HCT116 (cell line): ENCODE data around the gene STAC2. TPM values are rescaled to one million over a fixed set of nuclear protein-coding genes. Genes with fewer than 3 reads are reported as not detected.

ENCODE experiments used
- ATAC-seq: fragments of 200-7000 bp; cut with Tn5 transposase; 2 replicates; pipeline ENCODE4 v1.9.1; 2020; ENCODE audit warnings: mild to moderate bottlenecking, moderate library complexity
- BruUV-seq: library from RNA; stranded (reverse); fragments of 400-500 nt; replicated peaks from 2 replicates; lab custom pipeline; 2021; lab: Mats Ljungman, UMichigan
- CTCF ChIA-PET: fragments of 300-600 bp; sonication (Branson Sonifier 250); formaldehyde crosslinking; loops from one replicate; lab custom pipeline; 2021; ENCODE audit warnings: antibody characterized with exemption; lab: Charles Lee
- POLR2A ChIA-PET: fragments of 300-600, 350-600 bp; sonication (Branson Sonifier 250); formaldehyde crosslinking; loops from one replicate; lab custom pipeline; 2021; ENCODE audit warnings: antibody characterized with exemption; lab: Charles Lee
- RAD21 ChIA-PET, 2 experiments: fragments of 300-600 bp; sonication (Branson Sonifier 250); formaldehyde crosslinking; loops; one replicate each; lab custom pipeline; 2023; ENCODE audit warnings: low total read pairs in 2 of 2; ENCODE audit not compliant: uncharacterized antibody in 2 of 2, unreplicated experiment in 2 of 2, low non-redundant PET in 1 of 2; lab: Charles Lee
- DNase-seq: peaks from one replicate; pipeline ENCODE4 v3.0.0-alpha.2; 2010; ENCODE audit warnings: low read depth, low spot score
- H2AFZ ChIP-seq: fragments of 200-600 bp; shearing (Covaris generic), sonication (generic); 2 replicates; pipeline ENCODE4 v1.6.1; 2017; ENCODE audit warnings: low read depth, mixed run types, mixed read lengths, antibody characterized with exemption, low read length; ENCODE audit not compliant: poor library complexity, severe bottlenecking
- H3K27ac ChIP-seq: 2 replicates; pipeline ENCODE4 v1.5.1; 2012; ENCODE audit warnings: low read depth, low read length
- H3K27me3 ChIP-seq: fragments of 200-600 bp; sonication (generic); 2 replicates; pipeline ENCODE4 v1.6.1; 2016; ENCODE audit warnings: mixed run types, low read length, mixed read lengths; ENCODE audit not compliant: insufficient read depth
- H3K36me3 ChIP-seq, 2 experiments: fragments of 200-500 bp in 1 of 2; fragments of 200-600 bp in 1 of 2; sonication (Bioruptor generic) in 1 of 2; sonication (generic) in 1 of 2; 2 replicates each; pipeline versions ENCODE4 v1.5.1 to v1.6.1; 2014 to 2016; ENCODE audit warnings: low read length in 2 of 2, inconsistent platforms in 1 of 2, mixed read lengths in 1 of 2, mixed run types in 1 of 2; ENCODE audit not compliant: insufficient read depth in 2 of 2, control insufficient read depth in 1 of 2
- H3K4me1 ChIP-seq, 2 experiments: fragments of 200-600 bp in 1 of 2; sonication (generic) in 1 of 2; 2 replicates each; pipeline versions ENCODE4 v1.5.1 to v1.6.1; 2012 to 2017; ENCODE audit warnings: low read length in 2 of 2, inconsistent platforms in 1 of 2, mild to moderate bottlenecking in 1 of 2, mixed read lengths in 1 of 2, mixed run types in 1 of 2, moderate library complexity in 1 of 2; ENCODE audit not compliant: insufficient read depth in 2 of 2, control insufficient read depth in 1 of 2
- H3K4me2 ChIP-seq: fragments of 200-600 bp; sonication (generic); 2 replicates; pipeline ENCODE4 v1.6.1; 2017; ENCODE audit warnings: mixed run types, low read length, mixed read lengths
- H3K4me3 ChIP-seq, 2 experiments: fragments of 200-600 bp in 1 of 2; sonication (generic) in 1 of 2; replicated peaks in 1 of 2; 2 replicates each; pipeline ENCODE4 v1.5.1; 2011 to 2016; ENCODE audit warnings: low read length in 2 of 2, control low read depth in 1 of 2, low read depth in 1 of 2, mild to moderate bottlenecking in 1 of 2, mixed read lengths in 1 of 2, mixed run types in 1 of 2
- H3K79me2 ChIP-seq: fragments of 200-600 bp; sonication (generic); 2 replicates; pipeline ENCODE4 v1.6.1; 2017; ENCODE audit warnings: mild to moderate bottlenecking, mixed run types, low read length, moderate library complexity, mixed read lengths; ENCODE audit not compliant: insufficient read depth
- H3K9ac ChIP-seq: fragments of 200-600 bp; sonication (generic); 2 replicates; pipeline ENCODE4 v1.6.1; 2016; ENCODE audit warnings: low read length, mixed read lengths
- H3K9me2 ChIP-seq: fragments of 200-600 bp; sonication (generic), shearing (Covaris generic); 2 replicates; pipeline ENCODE4 v1.6.1; 2017; ENCODE audit warnings: mixed run types, mild to moderate bottlenecking, moderate library complexity; ENCODE audit not compliant: insufficient read depth
- H3K9me3 ChIP-seq, 2 experiments: fragments of 200-500 bp in 1 of 2; fragments of 200-600 bp in 1 of 2; sonication (Bioruptor generic) in 1 of 2; sonication (generic) in 1 of 2; 2 replicates each; pipeline ENCODE4 v1.6.1; 2014 to 2017; ENCODE audit warnings: low read length in 2 of 2, mixed read lengths in 2 of 2, inconsistent platforms in 1 of 2, low read depth in 1 of 2, mild to moderate bottlenecking in 1 of 2, mixed run types in 1 of 2, moderate library complexity in 1 of 2; ENCODE audit not compliant: control insufficient read depth in 1 of 2, insufficient read depth in 1 of 2
- H4K20me1 ChIP-seq: fragments of 200-600 bp; sonication (generic), shearing (Covaris generic); 2 replicates; pipeline ENCODE4 v1.6.1; 2017; ENCODE audit warnings: mixed run types, mild to moderate bottlenecking, moderate library complexity; ENCODE audit not compliant: insufficient read depth
- CBX3 ChIP-seq: IDR thresholded peaks from 2 replicates; pipeline ENCODE4 v1.6.1; 2012; ENCODE audit warnings: low read depth
- CEBPB ChIP-seq: IDR thresholded peaks from 2 replicates; pipeline ENCODE4 v1.6.1; 2012; ENCODE audit warnings: low read depth
- EGR1 ChIP-seq: IDR thresholded peaks from 2 replicates; pipeline ENCODE4 v1.6.1; 2012; ENCODE audit warnings: low read depth
- ELF1 ChIP-seq: IDR thresholded peaks from 2 replicates; pipeline ENCODE4 v1.6.1; 2012; ENCODE audit warnings: low read depth, borderline replicate concordance
- EZH2 ChIP-seq: fragments of 200-600 bp; sonication (generic); IDR thresholded peaks from 2 replicates; pipeline ENCODE4 v1.6.1; 2017; ENCODE audit warnings: antibody characterized with exemption, mixed run types
- EZH2phosphoT487 ChIP-seq: fragments of 200-600 bp; IDR thresholded peaks from 2 replicates; pipeline ENCODE4 v1.6.1; 2018; ENCODE audit warnings: antibody characterized with exemption, borderline replicate concordance
- FOSL1 ChIP-seq: IDR thresholded peaks from 2 replicates; pipeline ENCODE4 v1.6.1; 2012; ENCODE audit warnings: low read depth
- POLR2A ChIP-seq: IDR thresholded peaks from 2 replicates; pipeline ENCODE4 v1.7.0; 2011; ENCODE audit warnings: borderline replicate concordance; ENCODE audit not compliant: insufficient read depth, insufficient read length; ENCODE audit errors: extremely low read depth
- RAD21 ChIP-seq: IDR thresholded peaks from 2 replicates; pipeline ENCODE4 v1.6.1; 2012; ENCODE audit warnings: low read depth, mild to moderate bottlenecking
- SP1 ChIP-seq: IDR thresholded peaks from 2 replicates; pipeline ENCODE4 v1.6.1; 2012; ENCODE audit warnings: low read depth
- SRF ChIP-seq: IDR thresholded peaks from 2 replicates; pipeline ENCODE4 v1.6.1; 2012; ENCODE audit warnings: low read depth
- TCF7L2 ChIP-seq: IDR thresholded peaks from 2 replicates; pipeline ENCODE4 v1.7.0; 2011; ENCODE audit warnings: borderline replicate concordance, inconsistent platforms; ENCODE audit not compliant: insufficient read depth, insufficient read length; ENCODE audit errors: extremely low read depth
- YY1 ChIP-seq: IDR thresholded peaks from 2 replicates; pipeline ENCODE4 v1.6.1; 2011; ENCODE audit warnings: low read length, low read depth, moderate library complexity, mild to moderate bottlenecking; ENCODE audit not compliant: insufficient replicate concordance; ENCODE audit errors: extremely low read depth
- ZFX ChIP-seq: fragments of 450-650 bp; IDR thresholded peaks from 2 replicates; pipeline ENCODE4 v1.6.1; 2017
- ZNF274 ChIP-seq: fragments of 200-500 bp; sonication (Bioruptor generic); IDR thresholded peaks from 2 replicates; pipeline ENCODE4 v1.6.1; 2014; ENCODE audit warnings: mild to moderate bottlenecking, low read depth, low read length, inconsistent platforms
- intact Hi-C: fragments of 100-400 bp; cut with micrococcal nuclease; formaldehyde crosslinking; loops from 2 replicates; pipeline ENCODE4 v1.10.0; 2022
- total RNA-seq: library from RNA; stranded (reverse); gene quantifications from one replicate; pipeline ENCODE4 v1.2.1, GENCODE V29; 2021; ENCODE audit not compliant: unreplicated experiment
- TF ChIP-seq, protein P1 (sequence below): IDR thresholded peaks from 2 replicates; pipeline ENCODE4 v1.6.1; 2012
- TF ChIP-seq, protein P2 (sequence below): IDR thresholded peaks from 2 replicates; pipeline ENCODE4 v1.6.1; 2012; ENCODE audit warnings: low read depth

STAC2 gene
- total RNA-seq, 1 experiment from 2014 or later = not detected

DNA sequence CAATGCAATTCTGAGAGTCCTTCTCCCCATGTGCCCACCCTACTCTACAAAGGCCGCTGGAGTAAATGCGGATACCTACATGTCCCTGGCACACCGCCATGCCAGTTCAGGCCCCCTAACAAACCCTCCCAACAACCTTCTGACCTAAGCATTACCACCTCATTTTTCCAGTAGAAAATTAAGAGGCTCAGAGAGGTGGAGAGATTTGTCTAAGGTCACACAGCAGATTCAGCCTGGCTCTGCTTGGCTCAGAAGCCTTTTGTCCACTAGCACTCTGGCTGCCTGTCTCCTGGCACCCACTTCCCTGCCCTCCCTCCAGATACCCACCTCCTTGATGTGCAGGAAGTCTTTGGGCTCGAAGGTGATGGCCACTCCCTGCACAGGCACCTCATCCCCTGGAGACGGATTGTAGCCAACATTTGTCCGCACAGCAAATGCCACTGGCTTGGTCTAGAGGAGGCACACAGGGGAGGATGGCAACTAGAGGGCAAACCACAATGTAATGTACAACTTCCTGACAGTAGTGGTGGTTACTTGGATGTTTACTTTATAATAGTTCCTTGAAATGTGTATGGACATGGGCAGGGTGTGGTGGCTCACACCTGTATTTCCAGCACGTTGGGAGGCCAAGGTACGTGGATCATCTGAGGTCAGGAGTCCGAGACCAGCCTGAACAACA is 38.5 kb downstream of the STAC2 start:
- no peak overlapping the region for H3K4me3 ChIP-seq
- no peaks in the 10 kb centered on the region for H3K79me2 ChIP-seq
- no peak for DNase-seq
- H3K27me3 ChIP-seq = no peaks in the 10 kb centered on the region
- ChIA-PET POLR2A (no interaction called here), RAD21 (no interaction called here), CTCF (no interaction called here)
- peaks cover 12 to 28% of the 10 kb centered on the region in 2 experiments; a peak in 3 of 4 replicates for H3K36me3 ChIP-seq
- no peak overlapping the region for H2AFZ ChIP-seq
- no peaks in the 10 kb centered on the region for H4K20me1 ChIP-seq
- no peaks in the 10 kb centered on the region for H3K9me3 ChIP-seq
- intact Hi-C loops = no loop called here
- H3K27ac ChIP-seq = no peak overlapping the region
- H3K4me1 ChIP-seq = no peaks in the 10 kb centered on the region
- BruUV-seq = no TSS peak
- no peaks in the 10 kb centered on the region for H3K9me2 ChIP-seq
- TF ChIP-seq RAD21 (no peak), CEBPB (no peak), SRF (no peak), EZH2 (no peak), ZFX (no peak), POLR2A (no peak), ELF1 (no peak), YY1 (no peak), CBX3 (no peak), ZNF274 (no peak), EZH2phosphoT487 (no peak), FOSL1 (no peak), EGR1 (no peak), TCF7L2 (no peak), SP1 (no peak)
- TF ChIP-seq, protein P1, sequence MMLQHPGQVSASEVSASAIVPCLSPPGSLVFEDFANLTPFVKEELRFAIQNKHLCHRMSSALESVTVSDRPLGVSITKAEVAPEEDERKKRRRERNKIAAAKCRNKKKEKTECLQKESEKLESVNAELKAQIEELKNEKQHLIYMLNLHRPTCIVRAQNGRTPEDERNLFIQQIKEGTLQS = no peak
- TF ChIP-seq, protein P2, sequence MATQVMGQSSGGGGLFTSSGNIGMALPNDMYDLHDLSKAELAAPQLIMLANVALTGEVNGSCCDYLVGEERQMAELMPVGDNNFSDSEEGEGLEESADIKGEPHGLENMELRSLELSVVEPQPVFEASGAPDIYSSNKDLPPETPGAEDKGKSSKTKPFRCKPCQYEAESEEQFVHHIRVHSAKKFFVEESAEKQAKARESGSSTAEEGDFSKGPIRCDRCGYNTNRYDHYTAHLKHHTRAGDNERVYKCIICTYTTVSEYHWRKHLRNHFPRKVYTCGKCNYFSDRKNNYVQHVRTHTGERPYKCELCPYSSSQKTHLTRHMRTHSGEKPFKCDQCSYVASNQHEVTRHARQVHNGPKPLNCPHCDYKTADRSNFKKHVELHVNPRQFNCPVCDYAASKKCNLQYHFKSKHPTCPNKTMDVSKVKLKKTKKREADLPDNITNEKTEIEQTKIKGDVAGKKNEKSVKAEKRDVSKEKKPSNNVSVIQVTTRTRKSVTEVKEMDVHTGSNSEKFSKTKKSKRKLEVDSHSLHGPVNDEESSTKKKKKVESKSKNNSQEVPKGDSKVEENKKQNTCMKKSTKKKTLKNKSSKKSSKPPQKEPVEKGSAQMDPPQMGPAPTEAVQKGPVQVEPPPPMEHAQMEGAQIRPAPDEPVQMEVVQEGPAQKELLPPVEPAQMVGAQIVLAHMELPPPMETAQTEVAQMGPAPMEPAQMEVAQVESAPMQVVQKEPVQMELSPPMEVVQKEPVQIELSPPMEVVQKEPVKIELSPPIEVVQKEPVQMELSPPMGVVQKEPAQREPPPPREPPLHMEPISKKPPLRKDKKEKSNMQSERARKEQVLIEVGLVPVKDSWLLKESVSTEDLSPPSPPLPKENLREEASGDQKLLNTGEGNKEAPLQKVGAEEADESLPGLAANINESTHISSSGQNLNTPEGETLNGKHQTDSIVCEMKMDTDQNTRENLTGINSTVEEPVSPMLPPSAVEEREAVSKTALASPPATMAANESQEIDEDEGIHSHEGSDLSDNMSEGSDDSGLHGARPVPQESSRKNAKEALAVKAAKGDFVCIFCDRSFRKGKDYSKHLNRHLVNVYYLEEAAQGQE = no peak
- no peak overlapping the region for H3K9ac ChIP-seq
- H3K4me2 ChIP-seq = no peak overlapping the region
- ATAC-seq = no peak
